ENCODE data around the gene ART4. TPM values are rescaled to one million over a fixed set of nuclear protein-coding genes. Genes with fewer than 3 reads are reported as not detected.

The ART4 gene
- total RNA-seq, 1 experiment from 2014 or later: not detected

DNA sequence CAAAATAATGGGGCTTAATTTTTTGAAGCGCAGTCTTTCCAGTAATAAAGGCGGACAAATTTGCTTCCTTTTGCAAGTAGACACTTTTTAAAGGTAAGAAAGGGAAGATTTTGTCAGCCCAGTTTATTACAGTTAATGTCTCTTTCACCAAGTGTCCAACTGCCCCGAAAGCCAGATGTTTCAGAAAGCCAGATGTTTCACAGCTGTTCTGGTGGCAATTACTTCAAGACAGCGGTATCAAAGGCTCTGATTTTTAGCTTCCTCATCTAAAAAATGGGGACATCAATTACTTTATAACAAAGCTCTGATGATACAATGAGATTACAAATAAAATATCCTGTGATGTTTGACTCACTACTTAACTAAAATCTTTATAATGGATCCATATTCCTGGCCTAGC lies 41.1 kb downstream of the ART4 start:
- no peak for DNase-seq
- Histone ChIP-seq H3K4me3 (peak overlapping the region; percentile 95), H3K27me3 (no peaks in the 10 kb centered on the region), H3K9me3 (no peaks in the 10 kb centered on the region), H3K36me3 (peaks cover 39% of the 10 kb centered on the region)

DNA sequence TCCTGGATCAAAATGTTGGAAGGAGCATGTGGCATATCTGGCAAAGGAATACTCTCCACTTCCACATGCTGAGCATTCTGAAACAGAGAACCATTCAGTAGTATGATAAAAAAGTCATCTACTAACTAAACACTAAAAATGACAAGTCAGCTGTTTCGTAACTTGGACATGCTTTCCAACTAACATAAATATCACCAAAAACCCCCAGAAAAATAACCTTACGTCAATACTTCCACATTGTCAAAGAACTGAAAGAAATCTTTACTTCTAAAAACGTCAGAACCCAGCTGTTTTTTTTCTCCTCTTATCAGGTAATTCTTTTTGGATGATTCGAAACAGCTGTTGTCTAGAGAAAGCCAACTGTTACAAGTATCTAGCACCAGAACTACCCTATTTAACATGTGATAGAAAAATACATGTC lies 48.3 kb downstream of the ART4 start:
- DNase-seq: no peak

DNA sequence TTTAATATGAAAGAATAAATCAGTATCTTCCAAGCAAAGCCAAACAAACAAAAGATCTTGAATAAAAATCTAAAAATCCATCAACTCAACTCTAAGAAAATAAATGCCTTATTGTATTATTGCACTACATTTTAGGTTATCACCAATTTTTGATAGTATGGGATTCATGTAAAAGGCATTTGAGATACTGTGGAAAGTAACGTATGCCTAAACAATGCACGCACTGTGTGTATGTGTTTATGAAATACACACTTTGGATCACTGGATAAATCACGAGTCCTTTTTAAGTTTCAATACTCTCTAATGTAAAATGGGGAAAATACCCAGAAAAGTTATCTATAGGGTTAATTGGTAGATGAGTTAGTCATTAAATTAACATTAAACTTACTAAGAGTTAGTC lies 57.8 kb downstream of the ART4 start:
- H3K4me3 ChIP-seq: no peak overlapping the region
- H3K36me3 ChIP-seq: peaks cover 49% of the 10 kb centered on the region
- DNase-seq: no peak
- no peaks in the 10 kb centered on the region for H3K27me3 ChIP-seq
- H3K9me3 ChIP-seq: no peaks in the 10 kb centered on the region

More for the DNA sequence above, 48.3 kb downstream of the ART4 start:
- H3K9me3 ChIP-seq: no peaks in the 10 kb centered on the region
- H3K36me3 ChIP-seq: peaks cover 85% of the 10 kb centered on the region
- H3K27me3 ChIP-seq: no peaks in the 10 kb centered on the region
- H3K4me3 ChIP-seq: no peak overlapping the region

DNA sequence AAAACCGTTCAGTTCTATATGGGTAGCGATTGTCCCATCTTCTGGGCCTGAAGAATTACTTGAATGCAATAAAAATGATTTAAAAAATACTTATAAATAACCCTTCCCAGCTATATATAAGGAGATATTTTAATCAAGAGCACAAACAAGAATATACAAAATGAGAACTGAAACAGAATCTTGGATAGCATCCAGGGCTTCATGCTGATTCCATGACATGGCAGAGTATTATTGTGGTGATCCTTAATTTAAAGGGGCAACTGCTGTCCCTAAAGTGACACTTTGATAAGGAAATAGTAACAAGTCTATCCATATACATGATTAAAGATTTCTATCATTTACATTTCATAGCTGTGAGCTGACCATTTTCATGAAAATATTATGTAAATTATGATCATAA lies 58.9 kb downstream of the ART4 start:
- H3K27me3 ChIP-seq: no peaks in the 10 kb centered on the region
- DNase-seq: no peak
- H3K9me3 ChIP-seq: no peaks in the 10 kb centered on the region
- H3K4me3 ChIP-seq: no peak overlapping the region
- H3K36me3 ChIP-seq: peaks cover 38% of the 10 kb centered on the region

DNA sequence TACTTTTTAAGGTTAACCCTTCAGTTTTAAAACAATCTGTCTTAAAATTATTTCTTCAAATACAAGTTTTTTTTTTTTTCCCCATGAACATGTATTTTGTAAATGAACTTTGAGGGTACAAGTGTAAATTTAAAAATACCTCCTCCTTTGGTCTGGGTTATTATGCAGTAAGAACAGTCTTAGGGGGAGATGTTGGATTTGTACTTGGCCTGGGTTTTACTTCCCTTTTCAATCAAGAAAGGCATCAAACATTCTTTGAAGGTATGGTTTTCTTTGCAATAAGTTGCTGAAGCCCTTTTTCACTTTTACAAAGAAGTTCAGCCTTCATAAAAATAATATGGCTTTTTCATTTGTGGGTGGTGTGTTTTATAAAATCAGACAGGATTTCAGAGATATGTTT lies 60.6 kb downstream of the ART4 start:
- no peak for DNase-seq
- Histone ChIP-seq H3K27me3 (no peaks in the 10 kb centered on the region), H3K36me3 (peaks cover 24% of the 10 kb centered on the region), H3K9me3 (no peaks in the 10 kb centered on the region), H3K4me3 (no peak overlapping the region)

DNA sequence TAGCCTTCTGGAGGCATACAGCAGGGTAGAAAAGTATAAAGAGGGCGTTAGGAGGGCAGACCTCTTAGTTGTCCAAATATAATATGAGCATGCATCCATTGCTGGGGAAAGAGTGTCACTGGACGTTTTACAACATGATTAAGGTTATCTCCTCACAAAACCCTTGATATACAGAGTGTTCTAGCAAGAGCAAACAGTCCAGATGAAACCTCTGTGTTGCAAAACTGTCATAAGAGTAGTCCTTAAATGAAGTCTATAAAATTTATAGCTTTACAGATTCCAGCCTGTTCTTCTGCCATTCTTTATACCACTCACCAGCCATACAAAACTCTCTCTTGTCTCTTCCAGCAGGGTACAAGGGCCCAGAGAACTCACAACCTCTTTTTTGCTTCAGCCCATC lies 61.8 kb downstream of the ART4 start:
- H3K36me3 ChIP-seq: peaks cover 13% of the 10 kb centered on the region
- no peak overlapping the region for H3K4me3 ChIP-seq
- H3K9me3 ChIP-seq: no peaks in the 10 kb centered on the region
- H3K27me3 ChIP-seq: no peaks in the 10 kb centered on the region
- DNase-seq: no peak

DNA sequence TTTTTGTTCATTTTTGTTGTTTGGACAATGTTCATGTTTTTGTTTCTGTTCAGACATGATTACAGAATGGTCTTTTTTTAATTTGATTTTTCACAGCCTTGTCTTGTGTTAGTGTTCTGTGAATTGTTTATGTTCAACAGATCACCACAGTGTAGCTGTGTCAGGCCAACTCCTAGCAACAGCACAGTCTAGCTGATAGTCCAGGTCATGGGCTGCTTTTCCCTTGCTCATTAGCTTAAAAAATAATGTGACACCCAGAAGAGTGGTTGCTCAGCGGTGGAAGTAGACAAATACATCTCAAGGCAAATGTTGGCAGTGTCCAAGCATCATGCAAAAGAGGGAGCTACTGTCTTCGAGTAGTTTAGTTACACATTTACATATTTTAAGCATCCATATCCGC lies 62.5 kb downstream of the ART4 start:
- no peak for DNase-seq
- peaks cover 9% of the 10 kb centered on the region for H3K36me3 ChIP-seq
- H3K9me3 ChIP-seq: no peaks in the 10 kb centered on the region
- no peak overlapping the region for H3K4me3 ChIP-seq
- H3K27me3 ChIP-seq: no peaks in the 10 kb centered on the region

DNA sequence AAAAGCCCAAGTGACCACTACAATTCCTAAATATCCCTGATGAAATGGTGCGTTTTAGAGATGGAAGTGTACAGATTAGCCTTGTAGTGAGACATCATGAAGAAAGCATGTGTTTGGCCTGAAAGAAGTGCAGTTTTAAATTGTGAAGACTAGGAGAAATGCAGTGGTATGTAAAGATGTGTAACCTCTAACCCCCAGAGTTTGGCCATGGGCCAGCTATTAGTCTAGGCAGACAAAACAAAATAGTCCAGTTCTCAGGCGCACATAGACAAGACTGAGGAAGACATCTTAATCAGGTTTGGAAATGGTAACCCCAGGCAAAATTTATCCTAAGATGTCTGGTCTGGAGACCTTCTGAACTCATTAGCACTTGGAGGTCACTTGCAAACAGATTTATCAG lies 63.5 kb downstream of the ART4 start:
- Histone ChIP-seq H3K36me3 (no peaks in the 10 kb centered on the region; the same call in 1 of the 2 replicates), H3K9me3 (no peaks in the 10 kb centered on the region), H3K27me3 (no peaks in the 10 kb centered on the region), H3K4me3 (no peak overlapping the region)
- DNase-seq: no peak

DNA sequence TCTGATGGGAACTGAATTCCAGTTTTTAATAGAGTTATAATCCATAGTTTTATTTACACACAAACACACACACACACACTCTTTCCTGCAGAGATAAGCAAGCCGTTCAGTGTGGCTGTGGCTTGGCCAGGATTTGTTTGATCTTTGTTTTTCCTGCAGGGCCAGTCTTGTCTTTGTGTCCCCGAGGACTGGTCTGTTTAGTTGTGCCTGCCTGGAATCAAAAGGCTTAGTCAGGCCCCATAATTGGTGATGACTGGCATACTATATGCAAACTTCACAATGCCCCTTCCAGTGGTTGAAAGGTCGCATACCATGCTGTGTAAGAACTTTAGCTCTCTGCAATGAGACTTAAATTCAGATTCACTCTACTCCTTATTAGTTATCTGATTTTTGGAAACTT lies 66.1 kb downstream of the ART4 start:
- Histone ChIP-seq H3K27me3 (no peaks in the 10 kb centered on the region), H3K36me3 (no peaks in the 10 kb centered on the region), H3K4me3 (no peak overlapping the region), H3K9me3 (no peaks in the 10 kb centered on the region)
- peak; percentile 6 for DNase-seq

DNA sequence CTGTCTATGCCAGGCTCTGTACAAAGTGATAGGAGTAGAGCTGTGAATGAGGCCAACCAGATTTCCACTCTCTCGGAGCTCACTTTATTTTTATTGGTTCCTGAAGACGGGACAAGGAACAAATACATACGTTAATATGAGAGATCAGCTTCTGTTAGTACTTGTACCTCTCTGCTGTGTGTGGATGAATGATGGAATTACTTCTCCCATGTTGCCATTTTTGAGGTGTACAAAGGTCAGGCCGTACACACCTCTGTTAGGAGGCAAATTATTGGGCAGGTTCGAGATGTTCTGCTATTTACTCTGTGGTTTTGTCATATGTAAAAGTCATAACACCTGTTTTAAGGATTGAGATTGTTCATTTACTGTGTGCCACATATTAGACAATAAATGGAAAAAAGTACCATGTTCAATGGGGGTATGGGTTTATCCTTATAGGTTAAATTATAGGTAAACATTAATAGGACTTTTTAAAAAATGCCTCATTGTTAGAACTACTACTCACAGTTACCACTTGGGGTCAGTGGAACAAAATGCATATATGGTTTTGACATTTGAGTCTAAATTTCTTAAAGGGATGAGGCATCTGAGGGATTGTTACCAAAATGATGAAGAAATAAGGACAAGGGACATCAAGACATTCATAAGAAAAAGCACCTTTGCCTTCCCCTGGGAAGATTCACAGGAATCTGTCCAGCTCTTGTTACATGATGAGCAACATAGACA lies 66.9 kb downstream of the ART4 start:
- no peak for DNase-seq

DNA sequence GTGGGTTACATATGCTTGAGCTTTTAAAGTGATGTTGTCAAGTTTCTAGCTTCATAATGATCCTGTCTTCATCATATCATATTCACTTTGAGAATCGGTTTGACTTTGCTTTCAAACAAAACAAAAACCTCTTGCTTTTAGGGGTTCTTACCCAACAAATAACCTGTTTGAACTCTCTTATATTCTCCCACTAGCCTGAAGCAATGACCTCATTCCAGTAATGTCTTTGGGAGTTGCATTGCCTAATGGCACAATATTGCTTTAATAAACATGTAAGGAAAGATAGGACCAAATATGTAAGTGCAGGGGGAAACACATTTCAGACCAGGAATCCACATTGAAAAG lies 67.7 kb downstream of the ART4 start:
- Histone ChIP-seq H3K27me3 (no peaks in the 10 kb centered on the region), H3K36me3 (no peaks in the 10 kb centered on the region), H3K9me3 (no peaks in the 10 kb centered on the region), H3K4me3 (peak overlapping the region; percentile 63)
- DNase-seq: no peak

More for the DNA sequence above, 66.9 kb downstream of the ART4 start:
- Histone ChIP-seq H3K27me3 (no peaks in the 10 kb centered on the region), H3K4me3 (no peak overlapping the region), H3K36me3 (no peaks in the 10 kb centered on the region), H3K9me3 (no peaks in the 10 kb centered on the region)

Other genes starting within 250 kb of the ART4 start
- not detected in 2 replicates for gene GUCY2C, start 146.9 kb downstream of the ART4 start, total RNA-seq (2014; rRNA removed; shearing (Covaris generic); ENCODE audit: low replicate concordance)
- 9.0 and 12.8 TPM in 2 replicates for gene WBP11, start 40.0 kb downstream of the ART4 start, total RNA-seq (2014; rRNA removed; shearing (Covaris generic); ENCODE audit: low replicate concordance)
- gene C12orf60, start 39.9 kb downstream of the ART4 start, total RNA-seq (2014; rRNA removed; shearing (Covaris generic); ENCODE audit: low replicate concordance): 0.42 and 2.2 TPM in 2 replicates
- gene SMCO3, start 29.3 kb downstream of the ART4 start, total RNA-seq (2014; rRNA removed; shearing (Covaris generic); ENCODE audit: low replicate concordance): not detected in 2 replicates
- gene MGP, start 42.3 kb upstream of the ART4 start, total RNA-seq (2014; rRNA removed; shearing (Covaris generic); ENCODE audit: low replicate concordance): 0.69 and 0.72 TPM in 2 replicates
- not detected in 2 replicates for gene ERP27, start 95.0 kb upstream of the ART4 start, total RNA-seq (2014; rRNA removed; shearing (Covaris generic); ENCODE audit: low replicate concordance)
- 4.3 and 9.8 TPM in 2 replicates for gene ARHGDIB, start 118.1 kb upstream of the ART4 start, total RNA-seq (2014; rRNA removed; shearing (Covaris generic); ENCODE audit: low replicate concordance)
- gene PDE6H, start 129.5 kb upstream of the ART4 start, total RNA-seq (2014; rRNA removed; shearing (Covaris generic); ENCODE audit: low replicate concordance): not detected in 2 replicates